Natural killer cell (primary cell): ENCODE measurements around the gene RNF182. TPM values are rescaled to one million over a fixed set of nuclear protein-coding genes. Genes with fewer than 3 reads are reported as not detected.

Source experiments
- ATAC-seq, 3 donors: fragments of 150-1000 bp in 2 of 3; fragments of 200-7000 bp in 1 of 3; cut with Tn5 transposase; 1 replicate in 1 of 3; 2 replicates in 2 of 3; pipeline ENCODE4 v1.10.0; 2021; ENCODE audit warnings: mild to moderate bottlenecking in 2 of 3, moderate library complexity in 2 of 3
- DNase-seq, 2 donors: peaks; one replicate each; pipeline versions ENCODE4 v3.0.0 to v3.0.0-alpha.2; 2013 to 2021; ENCODE audit warnings: mixed read lengths in 1 of 2
- H3K27ac ChIP-seq: one replicate; pipeline ENCODE4 v1.5.1; 2013; ENCODE audit warnings: mild to moderate bottlenecking, low read length
- H3K27me3 ChIP-seq: one replicate; pipeline ENCODE4 v1.6.1; 2013; ENCODE audit warnings: low read length; ENCODE audit not compliant: control insufficient read depth, insufficient read depth
- H3K36me3 ChIP-seq: one replicate; pipeline ENCODE4 v1.6.1; 2013; ENCODE audit warnings: low read length; ENCODE audit not compliant: control insufficient read depth, insufficient read depth
- H3K4me1 ChIP-seq: one replicate; pipeline ENCODE4 v1.6.1; 2013; ENCODE audit warnings: low read length; ENCODE audit not compliant: control insufficient read depth, insufficient read depth
- H3K4me3 ChIP-seq: one replicate; pipeline ENCODE4 v1.5.1; 2013; ENCODE audit warnings: low read length
- H3K9me3 ChIP-seq: one replicate; pipeline ENCODE4 v1.6.1; 2013; ENCODE audit warnings: low read length; ENCODE audit not compliant: control insufficient read depth, insufficient read depth
- H3K27ac Mint-ChIP-seq, 2 donors: one replicate each; pipeline ENCODE4 v1.8.0; 2022; ENCODE audit warnings: mild to moderate bottlenecking in 2 of 2, mixed read lengths in 2 of 2, moderate library complexity in 1 of 2
- H3K27me3 Mint-ChIP-seq, 2 donors: one replicate each; pipeline ENCODE4 v1.8.0; 2022; ENCODE audit warnings: low read depth in 2 of 2, mixed read lengths in 2 of 2
- H3K36me3 Mint-ChIP-seq: one replicate; pipeline ENCODE4 v1.8.0; 2022; ENCODE audit warnings: mixed read lengths
- H3K4me1 Mint-ChIP-seq, 2 donors: one replicate each; pipeline ENCODE4 v1.8.0; 2022; ENCODE audit warnings: mixed read lengths in 2 of 2
- H3K4me3 Mint-ChIP-seq: one replicate; pipeline ENCODE4 v1.8.0; 2022; ENCODE audit warnings: mild to moderate bottlenecking, moderate library complexity, mixed read lengths
- H3K9me3 Mint-ChIP-seq, 2 donors: one replicate each; pipeline ENCODE4 v1.8.0; 2022; ENCODE audit warnings: mixed read lengths in 2 of 2
- WGBS: methylation state at CpG from one replicate; pipeline ENCODE4 v1.1.7; 2013; ENCODE audit warnings: missing lambda C conversion rate; ENCODE audit not compliant: insufficient coverage; 5-methylcytosine and 5-hydroxymethylcytosine counted together
- intact Hi-C: fragments of 100-400 bp; cut with micrococcal nuclease; formaldehyde crosslinking; loops from one replicate; pipeline ENCODE4 v1.14.2; 2022
- total RNA-seq, 4 donors: library from RNA; stranded (reverse); fragments of 120-200 nt in 1 of 4; gene quantifications; one replicate each; pipeline versions ENCODE4 v1.2.3 to v1.2.4, GENCODE V29; 2013 to 2022
- TF ChIP-seq, protein P1 (sequence below): fragments of 200-600 bp; IDR thresholded peaks from one replicate; pipeline ENCODE4 v1.8.0; 2022; ENCODE audit warnings: antibody characterized with exemption

RNF182 gene
- total RNA-seq, 3 donors from 2014 or later (not counting 1 experiment from before 2014, with no cell fraction given) = not detected

DNA sequence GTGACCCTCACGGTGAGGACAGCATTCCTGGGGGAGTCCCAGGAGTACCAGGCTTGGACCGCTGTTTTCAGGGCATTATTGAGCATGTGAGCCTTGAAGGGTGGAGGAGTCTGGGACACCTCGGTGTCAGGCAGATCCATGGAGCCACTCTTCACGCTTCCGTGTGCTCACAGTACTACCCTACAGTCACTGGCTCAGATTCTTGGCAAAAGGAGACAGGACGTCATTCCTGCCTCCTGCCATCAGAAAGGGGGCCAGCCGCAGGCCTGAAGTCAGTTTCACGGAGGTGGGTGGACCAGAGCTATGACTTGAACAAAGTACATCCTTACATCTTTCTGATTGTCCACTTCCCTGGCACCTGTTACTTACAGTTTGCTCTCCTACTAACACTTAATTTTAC lies 103.9 kb downstream of the RNF182 start:
- DNase-seq (no peak), ATAC-seq (no peak)
- no peaks in the 10 kb centered on the region for H3K9me3 Mint-ChIP-seq
- Histone ChIP-seq H3K9me3 (no peaks in the 10 kb centered on the region), H3K4me1 (no peaks in the 10 kb centered on the region), H3K4me3 (no peak overlapping the region), H3K27ac (no peak overlapping the region), H3K36me3 (no peaks in the 10 kb centered on the region), H3K27me3 (peaks cover 3% of the 10 kb centered on the region)
- H3K4me3 Mint-ChIP-seq = no peak overlapping the region
- TF ChIP-seq, protein P1, sequence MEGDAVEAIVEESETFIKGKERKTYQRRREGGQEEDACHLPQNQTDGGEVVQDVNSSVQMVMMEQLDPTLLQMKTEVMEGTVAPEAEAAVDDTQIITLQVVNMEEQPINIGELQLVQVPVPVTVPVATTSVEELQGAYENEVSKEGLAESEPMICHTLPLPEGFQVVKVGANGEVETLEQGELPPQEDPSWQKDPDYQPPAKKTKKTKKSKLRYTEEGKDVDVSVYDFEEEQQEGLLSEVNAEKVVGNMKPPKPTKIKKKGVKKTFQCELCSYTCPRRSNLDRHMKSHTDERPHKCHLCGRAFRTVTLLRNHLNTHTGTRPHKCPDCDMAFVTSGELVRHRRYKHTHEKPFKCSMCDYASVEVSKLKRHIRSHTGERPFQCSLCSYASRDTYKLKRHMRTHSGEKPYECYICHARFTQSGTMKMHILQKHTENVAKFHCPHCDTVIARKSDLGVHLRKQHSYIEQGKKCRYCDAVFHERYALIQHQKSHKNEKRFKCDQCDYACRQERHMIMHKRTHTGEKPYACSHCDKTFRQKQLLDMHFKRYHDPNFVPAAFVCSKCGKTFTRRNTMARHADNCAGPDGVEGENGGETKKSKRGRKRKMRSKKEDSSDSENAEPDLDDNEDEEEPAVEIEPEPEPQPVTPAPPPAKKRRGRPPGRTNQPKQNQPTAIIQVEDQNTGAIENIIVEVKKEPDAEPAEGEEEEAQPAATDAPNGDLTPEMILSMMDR = no peak
- H3K4me1 Mint-ChIP-seq = peaks cover 6 to 16% of the 10 kb centered on the region in 2 donors
- 88% methylated on average over 8 of the region's 8 CpGs for WGBS
- intact Hi-C loops = no loop called here
- H3K36me3 Mint-ChIP-seq = no peaks in the 10 kb centered on the region
- peaks cover 24 to 27% of the 10 kb centered on the region in 2 donors for H3K27me3 Mint-ChIP-seq
- no peak overlapping the region for H3K27ac Mint-ChIP-seq

DNA sequence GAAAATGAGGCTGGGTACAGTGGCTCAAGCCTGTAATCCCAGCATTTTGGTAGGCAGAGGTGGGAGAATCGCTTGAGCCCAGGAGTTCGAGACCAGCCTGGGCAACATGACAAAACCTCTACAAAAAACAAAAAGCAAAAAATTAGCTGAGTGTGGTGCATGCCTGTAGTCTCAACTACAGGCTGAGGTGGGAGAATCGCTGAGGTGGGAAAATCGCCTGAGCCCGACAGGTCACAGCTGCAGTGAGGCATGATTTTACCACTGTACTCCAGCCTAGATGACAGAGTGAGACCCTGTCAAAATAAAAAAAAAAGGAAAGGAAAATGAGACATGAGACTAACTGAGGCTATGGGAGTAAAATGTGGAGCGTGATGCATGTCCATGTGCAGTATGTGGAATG lies 104.9 kb downstream of the RNF182 start:
- Mint-ChIP-seq H3K36me3 (no peaks in the 10 kb centered on the region), H3K27me3 (peaks cover 32 to 34% of the 10 kb centered on the region in 2 donors), H3K9me3 (no peaks in the 10 kb centered on the region), H3K4me3 (no peak overlapping the region), H3K27ac (no peak overlapping the region), H3K4me1 (peaks cover 6 to 16% of the 10 kb centered on the region in 2 donors)
- H3K4me1 ChIP-seq = no peaks in the 10 kb centered on the region
- intact Hi-C loops = no loop called here
- TF ChIP-seq, protein P1 = no peak
- H3K27me3 ChIP-seq = peaks cover 3% of the 10 kb centered on the region
- no peaks in the 10 kb centered on the region for H3K9me3 ChIP-seq
- no peak overlapping the region for H3K27ac ChIP-seq
- DNase-seq (no peak), ATAC-seq (no peak)
- no peak overlapping the region for H3K4me3 ChIP-seq
- WGBS = 80% methylated on average over 5 of the region's 6 CpGs
- no peaks in the 10 kb centered on the region for H3K36me3 ChIP-seq

Other genes with a start within 250 kb of the RNF182 start
- 10 to 100 TPM; 52.2 to 62.5 (median 57.6) TPM for gene RANBP9, start 213.1 kb upstream of the RNF182 start, total RNA-seq
- gene MCUR1, start 110.4 kb upstream of the RNF182 start, total RNA-seq = 1 to 10 TPM; 6.0 to 9.6 (median 7.9) TPM
- 100 to 1,000 TPM in 1 of 3 donors, 10 to 100 TPM in 2; 54.8 to 110 (median 64.3) TPM for gene CD83, start 192.8 kb downstream of the RNF182 start, total RNA-seq